GM19328 (cell line): ENCODE results near the gene SNTG2.

Experiments used
- ATAC-seq: cut with Tn5 transposase; IDR thresholded peaks from one replicate; pipeline ENCODE4 v1.9.1; 2021; ENCODE audit warnings: mild to moderate bottlenecking, moderate library complexity; ENCODE audit not compliant: unreplicated experiment

SNTG2 gene

DNA sequence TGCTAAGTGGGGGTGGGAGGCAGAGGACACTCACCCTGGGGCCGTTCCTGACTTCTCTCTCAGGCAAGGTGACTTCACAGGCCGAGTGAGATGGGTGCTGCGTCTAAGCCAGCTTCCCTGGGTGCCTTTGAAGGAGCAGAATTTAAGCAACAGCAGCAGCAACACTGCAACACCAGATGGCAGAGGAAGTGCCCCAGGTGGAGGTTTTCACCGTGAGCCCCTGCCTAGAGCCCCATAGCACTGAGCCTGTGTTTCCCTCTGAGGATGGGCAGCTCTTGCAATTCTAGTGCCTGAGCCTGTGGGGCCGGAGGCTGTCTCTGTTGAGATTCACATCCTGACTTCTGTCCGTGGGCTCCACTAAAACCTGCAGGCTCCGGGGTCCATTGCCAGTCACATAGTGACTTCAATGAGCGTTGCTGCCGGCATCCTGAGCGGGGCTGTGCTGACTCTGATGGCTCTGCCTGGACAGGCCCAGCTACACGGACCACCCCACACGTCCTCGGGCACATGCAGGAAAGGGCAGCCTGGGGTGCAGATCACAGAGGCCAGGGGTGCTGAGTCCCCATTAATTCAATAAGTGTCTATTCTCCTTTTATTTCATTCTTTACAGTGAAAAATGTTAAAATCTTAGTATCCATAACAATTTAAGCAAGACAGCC lies 218.8 kb downstream of the SNTG2 start:
- no peak for ATAC-seq

DNA sequence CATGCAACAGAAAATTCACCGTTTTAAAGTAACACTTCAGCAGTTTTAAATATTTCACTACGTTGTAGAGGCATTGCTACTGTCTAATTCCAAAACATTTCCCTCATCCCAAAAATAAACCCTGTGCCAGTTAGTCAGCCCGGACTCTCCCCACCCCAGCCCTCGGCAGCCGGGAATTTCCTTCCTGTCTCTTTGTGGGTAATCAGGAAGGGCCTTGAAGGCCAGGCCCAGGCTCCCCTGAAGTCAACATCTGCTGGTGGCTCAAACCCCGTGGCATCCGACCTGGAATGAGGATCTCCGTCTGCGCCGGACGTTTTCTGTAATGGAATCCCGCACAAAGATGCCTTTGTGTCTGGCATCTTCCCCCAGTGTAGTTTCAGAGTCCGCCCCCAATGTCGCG lies 219.6 kb downstream of the SNTG2 start:
- ATAC-seq = no peak

DNA sequence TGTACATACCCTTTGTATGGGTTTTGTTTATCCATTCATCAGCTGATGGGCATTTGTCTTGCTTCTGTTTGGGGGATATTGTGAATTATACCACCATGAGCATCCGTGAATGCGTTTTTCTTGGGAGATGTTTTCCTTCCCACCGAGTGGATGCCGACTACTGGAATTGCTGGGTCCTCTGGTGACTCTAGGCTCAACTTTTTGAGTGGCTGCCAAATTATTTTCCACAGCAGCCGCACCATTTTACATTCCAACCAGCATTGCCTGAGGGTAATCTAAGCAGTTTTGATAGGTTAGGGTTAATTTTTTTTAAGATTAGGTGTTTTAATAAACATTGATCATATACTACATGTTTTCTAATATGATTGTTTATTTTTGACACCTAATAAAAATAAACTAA lies 220.1 kb downstream of the SNTG2 start:
- ATAC-seq = no peak

DNA sequence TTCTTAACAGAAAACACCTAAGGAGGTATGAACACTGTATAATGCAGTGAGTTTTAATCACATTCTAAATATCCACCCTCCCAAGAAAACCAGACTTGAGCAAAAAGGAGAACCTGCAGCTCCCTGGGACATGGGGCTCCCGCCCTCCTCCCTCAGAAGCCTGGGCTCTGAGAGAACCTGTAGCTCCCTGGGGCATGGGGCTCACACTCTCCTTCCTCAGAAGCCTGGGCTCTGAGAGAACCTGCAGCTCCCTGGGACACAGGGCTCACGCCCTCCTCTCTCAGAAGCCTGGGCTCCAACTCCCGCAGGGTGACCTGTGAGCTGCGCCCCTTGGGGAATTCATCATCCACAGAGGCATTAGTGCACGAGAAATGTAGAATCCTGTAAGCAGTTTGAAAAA lies 222.9 kb downstream of the SNTG2 start:
- no peak for ATAC-seq

DNA sequence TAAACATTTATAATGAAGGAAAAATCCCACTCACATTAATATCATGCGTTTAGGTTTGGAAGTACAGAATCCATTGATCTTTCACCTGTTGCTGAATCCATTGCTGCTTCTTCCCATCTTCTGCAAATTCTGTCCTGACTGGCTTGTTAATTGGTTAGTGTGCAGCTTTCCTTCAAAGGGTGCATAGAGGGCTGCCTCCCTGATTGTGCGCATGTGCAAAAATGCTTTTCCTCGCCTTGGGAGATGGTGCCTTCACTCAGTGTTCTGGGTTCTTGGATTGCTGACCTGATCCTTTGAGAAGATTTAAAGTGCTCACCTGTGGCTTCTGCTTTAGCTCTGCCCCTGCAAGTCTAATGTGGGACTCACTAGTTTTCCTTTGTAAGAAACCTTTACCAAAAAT lies 231.2 kb downstream of the SNTG2 start:
- ATAC-seq = no peak

DNA sequence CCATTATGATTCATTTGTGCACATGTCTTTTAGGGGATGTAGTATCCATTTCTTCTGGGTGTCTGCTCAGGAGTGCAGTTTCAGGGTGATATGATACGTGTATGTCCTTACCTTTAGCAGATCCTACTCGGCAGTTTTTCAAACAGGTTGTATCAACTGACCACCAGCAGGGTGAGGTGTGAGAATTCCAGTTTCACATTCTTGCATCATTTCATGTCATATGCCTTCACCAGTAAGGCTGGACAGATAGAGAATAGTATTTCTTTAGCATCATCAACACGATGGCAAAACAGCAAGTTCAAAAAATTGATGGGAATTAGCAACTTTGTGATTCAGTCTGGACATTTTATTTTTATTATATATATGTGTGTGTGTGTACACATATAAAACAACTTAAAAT lies 232.7 kb downstream of the SNTG2 start:
- no peak for ATAC-seq

DNA sequence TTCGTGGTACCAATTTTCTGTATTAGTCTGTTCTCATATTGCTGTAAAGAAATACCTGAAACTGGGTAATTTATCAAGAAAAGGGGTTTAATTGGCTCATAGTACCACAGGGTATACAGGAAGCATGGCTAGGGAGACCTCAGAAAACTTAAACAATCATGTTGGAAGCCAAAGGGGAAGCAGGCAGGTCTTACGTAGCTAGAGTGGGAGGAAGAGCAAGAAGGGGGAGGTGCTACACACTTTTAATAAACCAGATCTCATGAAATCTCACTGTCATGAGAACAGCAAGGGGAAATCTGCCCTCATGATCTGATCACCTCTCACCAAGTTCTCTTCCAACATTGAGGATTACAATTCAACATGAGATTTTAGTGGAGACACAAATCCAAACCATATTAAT lies 235.8 kb downstream of the SNTG2 start:
- ATAC-seq = no peak

DNA sequence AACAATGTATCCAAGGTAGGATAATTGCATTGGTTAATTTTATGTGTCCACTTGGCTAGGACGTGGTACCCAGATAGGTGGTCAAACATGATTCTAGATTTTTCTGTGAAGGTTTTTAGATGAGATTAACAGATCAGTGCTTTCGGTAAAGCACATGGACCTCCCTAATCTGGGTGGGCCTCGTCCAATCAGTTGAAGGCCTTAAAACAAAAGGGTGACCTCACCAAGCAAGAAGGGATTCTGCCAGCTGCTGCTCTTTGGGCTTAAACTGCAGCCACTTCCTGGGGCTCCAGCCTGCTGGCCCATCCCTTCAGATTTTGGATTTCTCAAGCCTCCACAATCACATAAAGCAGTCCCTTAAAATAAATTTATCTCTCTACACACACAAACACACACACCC lies 236.5 kb downstream of the SNTG2 start:
- ATAC-seq = no peak

DNA sequence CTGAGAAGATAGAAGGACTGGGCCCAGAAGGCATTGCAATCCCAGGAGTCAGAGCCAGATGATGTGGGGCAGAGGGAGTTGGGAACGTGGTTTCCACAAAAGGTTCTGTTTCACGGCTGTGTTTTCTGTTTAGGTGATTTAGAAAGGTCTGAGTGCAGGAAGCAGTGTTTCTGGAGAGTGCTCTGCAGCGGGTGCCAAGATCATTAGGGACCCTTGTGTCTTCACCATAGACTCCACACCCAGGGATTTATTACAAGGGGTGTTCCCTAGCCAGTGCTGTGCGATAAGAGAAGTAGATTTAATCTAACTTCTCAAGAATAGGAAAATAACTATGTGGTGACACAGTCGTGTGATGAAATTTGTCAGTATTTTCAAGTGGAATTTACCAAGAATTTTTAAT lies 241.5 kb downstream of the SNTG2 start:
- ATAC-seq = no peak

DNA sequence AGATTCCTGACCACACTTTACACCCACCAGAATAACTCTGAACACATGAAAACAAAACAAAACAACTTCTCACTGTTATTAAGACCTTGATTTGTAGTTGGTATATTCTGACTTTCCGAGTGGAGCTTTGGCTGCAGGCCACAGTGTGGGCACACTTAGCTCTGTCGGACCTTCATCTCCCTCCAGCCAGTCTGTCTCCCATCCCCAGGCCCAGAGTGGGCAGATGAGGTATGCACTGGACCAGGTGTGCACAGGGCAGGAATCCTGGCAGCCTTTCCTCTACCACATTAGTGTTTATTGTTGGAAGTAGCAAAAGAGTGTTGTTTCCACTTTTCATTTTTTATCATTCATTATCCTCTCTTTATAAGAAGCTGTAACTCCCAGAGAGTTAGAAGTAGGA lies 243.2 kb downstream of the SNTG2 start:
- no peak for ATAC-seq

DNA sequence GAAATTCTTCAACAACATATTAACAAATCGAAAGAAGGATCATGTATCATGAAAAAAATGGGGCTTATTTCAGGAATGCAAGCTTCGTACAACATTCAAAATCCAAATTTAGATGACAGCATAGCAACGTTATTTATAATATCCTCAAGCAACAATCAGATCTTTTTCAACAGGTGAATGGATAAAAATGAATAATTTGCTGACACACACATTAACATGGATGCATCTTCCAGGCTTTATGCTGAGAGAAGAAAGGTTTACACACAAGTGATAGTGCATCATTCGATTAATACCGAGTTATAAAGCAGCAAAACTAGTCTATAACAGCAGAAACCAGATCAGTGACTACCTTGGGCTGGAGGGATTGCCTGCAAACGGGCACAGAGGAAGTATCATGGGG lies 253.1 kb downstream of the SNTG2 start:
- no peak for ATAC-seq

DNA sequence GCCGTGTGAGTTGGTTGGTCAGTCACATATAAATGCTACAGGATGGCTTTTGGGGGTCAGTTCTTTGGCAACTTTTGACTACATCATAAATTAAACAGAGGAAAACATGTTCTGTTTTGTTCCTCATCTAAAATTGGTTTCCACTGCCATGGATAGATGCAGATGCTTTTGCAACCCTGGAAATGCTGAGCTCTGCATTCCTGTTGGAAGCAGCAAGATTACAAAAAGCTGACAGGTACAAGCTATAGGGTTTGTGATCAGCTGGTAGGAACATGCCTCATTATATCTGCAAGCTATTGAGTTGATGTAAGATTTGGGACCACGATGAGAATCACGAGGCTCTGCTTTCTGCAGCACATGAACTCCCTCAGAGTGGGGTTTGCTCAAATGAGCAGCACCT lies 255.2 kb downstream of the SNTG2 start:
- ATAC-seq = no peak

DNA sequence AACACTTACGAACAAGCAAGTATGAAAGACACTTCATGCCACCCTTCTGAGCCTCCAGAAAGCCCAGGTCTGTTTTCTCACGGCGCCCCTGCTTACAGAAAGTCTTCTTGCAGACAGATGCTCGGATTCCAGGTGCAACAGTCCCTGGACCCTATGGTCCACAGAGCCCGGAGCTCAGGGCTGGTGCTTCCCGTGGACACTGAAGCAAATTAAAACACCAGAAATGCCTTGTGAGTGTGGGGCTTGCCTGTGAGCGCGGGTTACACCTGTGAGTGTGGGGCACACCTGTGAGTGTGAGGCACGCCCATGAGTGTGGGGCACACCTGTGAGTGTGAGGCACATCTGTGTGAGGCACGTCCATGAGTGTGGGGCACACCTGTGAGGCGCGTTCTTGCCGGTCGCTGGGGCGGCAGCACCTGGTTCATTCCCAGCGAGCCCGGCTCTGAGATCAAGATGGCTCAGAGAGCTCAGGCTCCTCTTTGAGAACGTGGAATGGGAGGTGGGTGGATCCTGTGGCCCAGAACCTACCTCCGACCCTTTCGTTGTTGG lies 257.4 kb downstream of the SNTG2 start:
- no peak for ATAC-seq

DNA sequence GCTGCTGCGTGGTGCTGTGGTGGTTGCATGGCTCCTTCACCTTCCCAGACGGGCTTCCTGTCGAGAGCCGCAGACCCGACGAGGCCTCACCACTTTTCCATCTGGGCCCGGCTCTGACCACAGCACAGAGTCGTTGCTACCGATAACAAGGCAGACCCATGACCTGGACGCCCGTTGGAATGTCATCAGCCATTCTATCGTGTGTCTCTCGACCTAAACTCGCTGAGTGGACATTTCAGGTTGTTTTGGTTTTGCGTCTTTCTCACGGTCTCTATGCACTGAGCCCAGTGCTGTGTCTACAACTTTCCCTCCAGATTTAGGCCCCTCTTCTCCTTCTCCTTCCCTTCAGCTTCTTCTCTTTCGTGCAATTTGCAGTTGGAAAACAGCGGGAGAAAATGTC lies 257.9 kb downstream of the SNTG2 start:
- no peak for ATAC-seq

DNA sequence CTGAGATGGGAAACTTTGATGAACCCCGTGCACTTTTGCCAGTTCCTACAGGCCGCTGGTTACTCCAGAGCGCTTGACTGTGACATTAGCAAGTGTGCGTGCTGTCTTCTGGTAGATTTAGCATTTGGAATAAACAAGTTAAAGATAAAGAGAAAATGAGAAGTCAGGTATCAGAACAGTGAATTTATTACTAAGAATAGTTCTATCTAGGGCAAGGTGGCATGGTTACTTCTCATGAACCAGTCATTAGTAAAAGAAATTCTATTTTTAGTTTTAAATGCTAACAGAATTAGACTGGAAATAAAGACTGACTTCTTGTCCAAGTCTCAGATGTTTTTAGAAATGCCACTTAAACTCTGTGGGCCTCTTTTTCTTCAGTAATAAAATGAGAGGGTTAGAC lies 258.6 kb downstream of the SNTG2 start:
- no peak for ATAC-seq

DNA sequence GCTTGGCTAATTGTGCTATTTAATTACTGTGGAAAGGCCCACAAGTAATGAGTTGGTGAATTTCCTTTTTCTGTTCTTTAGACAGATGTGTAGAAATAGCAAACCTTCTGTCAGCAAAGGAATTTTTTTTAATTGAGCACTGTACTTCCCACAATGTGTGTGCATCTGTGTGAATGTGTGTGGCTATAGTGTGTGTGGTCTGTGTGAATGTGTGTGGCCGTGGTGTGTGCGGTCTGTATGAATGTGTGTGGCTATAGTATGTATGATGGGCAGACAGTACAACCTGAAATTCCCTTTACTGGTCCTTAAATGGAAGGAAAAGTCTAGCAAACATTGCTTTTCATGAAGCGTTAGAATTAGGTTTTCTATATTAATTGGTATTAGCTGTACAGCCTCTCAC lies 259.1 kb downstream of the SNTG2 start:
- no peak for ATAC-seq

DNA sequence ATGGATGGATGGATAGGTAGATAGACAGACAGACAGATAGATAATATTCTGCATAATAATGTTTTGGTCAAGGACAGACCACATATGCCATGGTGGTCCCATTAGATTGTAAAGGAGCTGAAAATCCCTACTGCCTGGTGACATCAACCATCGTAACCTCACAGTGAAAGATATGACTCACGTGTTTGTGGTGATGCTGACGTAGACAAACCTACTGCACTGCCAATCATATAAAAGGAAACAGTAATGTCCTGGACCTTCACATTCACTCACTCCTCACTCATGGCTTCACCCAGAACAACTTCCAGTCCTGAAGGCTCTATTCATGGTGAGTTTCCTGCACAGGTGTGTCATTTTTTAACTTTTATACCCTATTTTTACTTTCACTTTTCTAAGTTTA lies 259.7 kb downstream of the SNTG2 start:
- no peak for ATAC-seq

DNA sequence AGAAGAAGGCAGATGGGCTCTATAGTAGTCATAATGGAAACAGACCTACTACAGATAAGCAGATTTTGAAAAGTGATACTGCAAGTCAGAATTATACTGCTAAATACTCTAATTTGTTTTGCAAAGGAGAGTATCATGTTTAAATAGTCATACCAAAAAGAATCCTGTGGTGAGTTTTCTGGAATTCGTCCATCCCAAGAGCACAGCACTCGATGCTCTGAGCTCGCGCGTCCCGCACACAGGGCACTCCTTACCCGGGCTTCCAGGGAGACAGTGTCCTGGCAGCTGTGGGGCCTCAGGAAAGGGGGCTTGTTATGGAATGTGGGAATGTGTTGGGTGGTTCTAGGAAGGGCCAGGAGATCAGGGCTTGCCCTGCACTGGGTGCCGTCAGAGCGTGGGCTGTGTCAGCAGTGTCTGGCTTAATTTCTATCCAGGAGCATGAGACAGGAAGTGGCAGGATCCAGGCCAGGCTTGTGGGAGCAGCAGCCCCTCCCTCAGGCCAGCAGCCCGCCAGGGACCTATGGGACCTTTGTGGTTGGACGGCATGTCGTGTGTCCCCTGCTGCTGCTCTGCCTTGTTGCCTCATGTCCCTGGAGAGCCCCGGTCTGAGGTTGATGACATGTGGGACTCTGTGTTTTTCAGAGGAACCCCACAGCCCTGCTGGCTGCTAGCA lies 269.4 kb downstream of the SNTG2 start:
- ATAC-seq = no peak

DNA sequence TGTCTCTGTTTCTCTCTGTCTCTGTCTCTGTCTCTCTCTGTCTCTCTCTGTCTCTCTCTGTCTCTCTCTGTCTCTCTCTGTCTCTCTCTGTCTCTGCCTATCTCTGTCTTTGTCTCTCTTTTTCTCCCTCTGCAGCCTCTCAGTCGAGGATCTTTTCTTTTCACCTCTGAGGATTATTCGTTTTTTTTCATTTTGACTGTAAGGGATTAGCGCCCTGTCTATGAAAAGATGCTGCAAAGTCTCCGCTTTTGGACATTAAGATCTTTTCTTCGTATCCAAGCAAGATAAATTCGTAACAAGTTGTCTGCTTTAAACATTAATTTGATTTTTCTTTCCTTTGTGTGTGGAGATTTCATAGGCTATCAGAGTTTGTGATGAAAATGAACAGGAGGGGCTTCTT lies 271.4 kb downstream of the SNTG2 start:
- no peak for ATAC-seq

DNA sequence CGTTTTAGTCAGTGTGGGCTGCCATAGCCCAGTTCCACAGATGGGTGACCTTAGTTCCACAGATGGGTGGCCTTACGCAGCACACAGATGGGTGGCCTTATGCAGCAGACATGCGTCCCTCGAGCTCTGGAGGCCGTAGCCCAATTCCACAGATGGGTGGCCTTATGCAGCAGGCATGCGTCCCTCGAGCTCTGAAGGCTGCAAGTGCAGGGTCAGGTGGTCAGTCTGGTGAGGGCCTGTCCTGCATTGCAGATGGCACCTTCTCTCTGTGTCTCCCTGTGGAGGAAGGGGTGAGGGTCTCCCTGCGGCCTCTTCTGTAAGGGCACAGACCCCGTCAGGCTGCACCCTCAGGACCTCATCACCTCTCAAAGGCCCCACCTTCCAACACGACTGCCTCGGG lies 273.1 kb downstream of the SNTG2 start:
- ATAC-seq = no peak

DNA sequence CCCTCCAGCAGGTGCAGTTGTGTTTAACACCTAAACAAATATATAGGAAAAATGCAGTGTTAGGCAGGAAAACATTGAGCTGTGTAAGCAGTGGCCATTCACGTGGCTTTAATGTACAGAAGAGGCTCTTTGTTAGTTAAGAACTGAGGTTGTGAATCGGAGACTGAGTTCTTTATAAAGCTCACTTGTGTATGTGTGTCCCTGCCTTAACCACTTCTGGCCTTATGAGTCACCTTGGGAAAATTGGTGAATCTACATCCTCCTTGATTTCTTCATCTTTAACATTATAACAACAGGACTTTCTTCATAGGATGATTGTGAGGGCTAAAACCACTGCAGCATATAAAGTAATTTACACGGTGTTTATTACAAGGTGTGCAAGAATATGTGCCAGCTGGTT lies 274.3 kb downstream of the SNTG2 start:
- ATAC-seq = no peak

DNA sequence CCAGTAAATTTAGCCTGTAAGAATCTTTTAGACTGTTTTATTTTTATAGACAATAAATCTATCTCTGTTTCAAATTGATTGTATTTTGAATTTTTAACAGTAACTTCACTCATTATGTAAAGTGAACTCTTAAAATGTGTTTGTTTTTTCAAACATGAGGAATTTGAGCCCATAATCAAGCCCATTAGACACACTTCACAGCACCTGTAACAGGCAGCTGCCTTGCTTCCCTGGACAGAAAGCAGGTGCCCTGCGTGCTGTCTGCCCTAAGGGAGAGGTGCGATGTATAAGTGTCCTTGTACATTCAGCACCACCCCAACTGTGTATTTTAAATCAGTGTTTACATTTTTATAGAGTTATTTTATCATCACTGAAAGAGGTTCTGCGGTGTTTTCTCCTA lies 276.1 kb downstream of the SNTG2 start:
- no peak for ATAC-seq
